AG09319 (cell line): Measurements from ENCODE around the gene C15orf40.

ENCODE experiments used
- DNase-seq: peaks from one replicate; pipeline ENCODE4 v3.0.0-alpha.2; 2010; ENCODE audit warnings: low read depth; ENCODE audit errors: extremely low read depth
- TF ChIP-seq, protein P1 (sequence below): IDR thresholded peaks from 2 replicates; pipeline ENCODE4 v1.5.1; 2011; ENCODE audit warnings: low read depth, mild to moderate bottlenecking, inconsistent platforms, low read length, moderate library complexity

The C15orf40 gene

DNA sequence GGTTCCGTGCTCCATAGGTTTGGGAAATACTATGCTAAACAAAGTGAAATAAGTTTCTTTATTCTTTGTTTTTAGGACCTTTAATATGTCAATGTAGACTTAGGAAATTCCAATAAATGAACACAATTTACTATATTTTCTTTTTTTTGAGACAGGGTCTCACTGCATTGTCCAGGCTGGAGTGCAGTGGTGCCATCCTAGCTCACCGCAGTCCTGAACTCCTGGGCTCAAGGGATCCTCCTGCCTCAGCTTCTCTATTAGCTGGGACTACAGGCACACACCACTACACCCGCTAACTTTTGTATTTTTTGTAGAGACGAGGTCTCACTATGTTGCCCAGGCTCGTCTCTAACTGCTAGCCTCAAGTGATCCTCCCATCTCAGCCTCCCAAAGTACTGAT is 46.5 kb downstream of the C15orf40 start:
- TF ChIP-seq, protein P1, sequence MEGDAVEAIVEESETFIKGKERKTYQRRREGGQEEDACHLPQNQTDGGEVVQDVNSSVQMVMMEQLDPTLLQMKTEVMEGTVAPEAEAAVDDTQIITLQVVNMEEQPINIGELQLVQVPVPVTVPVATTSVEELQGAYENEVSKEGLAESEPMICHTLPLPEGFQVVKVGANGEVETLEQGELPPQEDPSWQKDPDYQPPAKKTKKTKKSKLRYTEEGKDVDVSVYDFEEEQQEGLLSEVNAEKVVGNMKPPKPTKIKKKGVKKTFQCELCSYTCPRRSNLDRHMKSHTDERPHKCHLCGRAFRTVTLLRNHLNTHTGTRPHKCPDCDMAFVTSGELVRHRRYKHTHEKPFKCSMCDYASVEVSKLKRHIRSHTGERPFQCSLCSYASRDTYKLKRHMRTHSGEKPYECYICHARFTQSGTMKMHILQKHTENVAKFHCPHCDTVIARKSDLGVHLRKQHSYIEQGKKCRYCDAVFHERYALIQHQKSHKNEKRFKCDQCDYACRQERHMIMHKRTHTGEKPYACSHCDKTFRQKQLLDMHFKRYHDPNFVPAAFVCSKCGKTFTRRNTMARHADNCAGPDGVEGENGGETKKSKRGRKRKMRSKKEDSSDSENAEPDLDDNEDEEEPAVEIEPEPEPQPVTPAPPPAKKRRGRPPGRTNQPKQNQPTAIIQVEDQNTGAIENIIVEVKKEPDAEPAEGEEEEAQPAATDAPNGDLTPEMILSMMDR, result no peak
- no peak for DNase-seq

DNA sequence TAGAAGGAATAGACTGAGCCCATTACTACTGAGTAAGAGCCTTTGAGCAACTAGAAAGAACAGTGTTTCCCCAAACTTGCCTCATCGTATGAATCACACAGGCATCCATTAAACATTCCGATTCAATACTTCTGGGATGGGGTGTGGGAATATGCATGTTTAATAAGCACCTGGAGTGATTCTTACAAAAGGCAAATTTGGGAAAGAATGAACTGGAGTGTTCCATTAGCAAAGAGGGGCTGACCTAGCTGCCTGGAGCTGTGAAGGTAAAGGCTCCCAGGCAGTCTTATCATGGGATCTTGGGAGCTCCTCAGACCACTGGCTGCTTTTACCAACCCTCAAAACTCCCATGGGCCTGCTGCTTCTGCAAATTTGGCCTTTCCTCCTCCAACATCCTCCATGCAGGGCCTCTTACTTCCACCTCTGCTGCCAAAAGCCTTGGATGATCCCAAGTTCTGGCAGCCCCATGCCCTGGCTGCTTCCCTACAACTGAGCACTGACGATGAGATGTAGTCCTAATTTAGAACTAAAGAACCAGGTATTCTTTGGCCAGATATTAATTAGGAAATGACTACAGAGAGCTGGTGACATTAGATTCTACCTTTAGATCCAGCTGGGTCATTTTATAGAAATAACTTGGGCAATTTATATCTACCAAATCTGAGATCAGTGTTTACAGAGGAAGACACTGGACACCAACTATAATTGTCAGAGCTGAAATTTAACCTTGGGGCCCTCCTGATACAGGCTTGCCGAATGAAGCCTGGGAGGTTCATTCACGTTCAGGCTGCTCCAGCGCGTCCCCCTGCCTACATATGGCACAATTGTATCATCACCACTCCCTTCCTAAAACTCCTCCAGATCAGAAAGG is 47.7 kb downstream of the C15orf40 start:
- TF ChIP-seq, protein P1, result no peak
- DNase-seq, result no peak

DNA sequence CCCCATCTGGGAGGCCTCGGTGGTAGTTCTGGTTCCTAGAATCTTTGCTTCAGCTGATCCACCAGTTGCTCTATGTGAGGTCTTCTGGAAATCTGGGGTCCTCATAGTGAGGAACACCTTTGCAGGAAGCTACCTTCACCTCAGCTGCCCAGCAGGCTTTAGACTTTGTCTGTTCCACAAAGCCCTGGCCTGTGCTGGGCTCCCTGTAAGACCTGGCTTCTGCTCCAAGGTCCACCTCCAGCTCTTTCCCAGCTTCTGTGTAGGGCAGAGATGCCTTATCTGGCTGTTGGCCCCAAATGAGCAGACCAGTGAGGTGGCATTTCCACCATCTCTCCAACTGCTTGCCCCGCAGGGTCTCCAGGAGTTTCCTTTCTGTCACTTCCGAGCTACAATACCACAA is 50.7 kb downstream of the C15orf40 start:
- TF ChIP-seq, protein P1, result no peak
- no peak for DNase-seq

DNA sequence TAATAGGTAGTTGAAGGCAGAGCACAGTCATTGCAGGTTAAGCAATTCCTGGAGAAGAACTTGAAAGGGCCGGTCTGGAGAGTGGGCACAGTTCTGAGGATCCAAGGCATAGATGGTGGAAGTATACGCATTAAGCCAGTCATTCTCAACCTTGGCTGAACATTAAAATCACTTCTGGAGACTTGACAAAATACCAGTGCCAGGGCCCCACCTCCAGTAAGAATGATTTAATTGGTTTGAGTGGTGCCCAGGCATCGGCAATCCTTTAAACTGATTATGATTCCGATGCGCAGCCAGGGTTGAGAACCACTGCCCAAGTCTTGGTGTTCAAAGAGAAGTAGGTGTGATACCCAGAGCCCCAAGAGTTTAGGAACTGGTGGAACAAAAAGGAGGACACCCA is 52.0 kb downstream of the C15orf40 start:
- no peak for DNase-seq
- TF ChIP-seq, protein P1, result no peak

DNA sequence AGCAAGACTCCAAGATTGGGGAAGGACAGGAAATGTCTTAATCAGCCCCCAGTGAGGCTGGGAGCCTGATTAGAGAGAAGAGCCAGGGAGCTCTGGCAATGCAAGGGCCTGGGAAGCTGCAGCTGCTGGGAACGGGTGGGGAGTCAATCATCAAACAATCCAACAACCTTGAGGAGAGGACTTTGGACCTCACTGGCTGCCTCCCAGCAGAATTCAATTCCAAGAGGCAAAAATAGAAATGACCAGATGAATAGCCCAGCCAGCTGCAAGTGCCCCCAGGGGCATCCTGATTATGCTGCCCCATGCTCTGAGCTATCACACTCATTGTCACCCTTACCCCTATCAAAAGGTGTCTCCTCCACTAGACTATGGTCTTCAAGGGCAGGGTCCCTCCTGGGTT is 52.8 kb downstream of the C15orf40 start:
- TF ChIP-seq, protein P1, result no peak
- no peak for DNase-seq

DNA sequence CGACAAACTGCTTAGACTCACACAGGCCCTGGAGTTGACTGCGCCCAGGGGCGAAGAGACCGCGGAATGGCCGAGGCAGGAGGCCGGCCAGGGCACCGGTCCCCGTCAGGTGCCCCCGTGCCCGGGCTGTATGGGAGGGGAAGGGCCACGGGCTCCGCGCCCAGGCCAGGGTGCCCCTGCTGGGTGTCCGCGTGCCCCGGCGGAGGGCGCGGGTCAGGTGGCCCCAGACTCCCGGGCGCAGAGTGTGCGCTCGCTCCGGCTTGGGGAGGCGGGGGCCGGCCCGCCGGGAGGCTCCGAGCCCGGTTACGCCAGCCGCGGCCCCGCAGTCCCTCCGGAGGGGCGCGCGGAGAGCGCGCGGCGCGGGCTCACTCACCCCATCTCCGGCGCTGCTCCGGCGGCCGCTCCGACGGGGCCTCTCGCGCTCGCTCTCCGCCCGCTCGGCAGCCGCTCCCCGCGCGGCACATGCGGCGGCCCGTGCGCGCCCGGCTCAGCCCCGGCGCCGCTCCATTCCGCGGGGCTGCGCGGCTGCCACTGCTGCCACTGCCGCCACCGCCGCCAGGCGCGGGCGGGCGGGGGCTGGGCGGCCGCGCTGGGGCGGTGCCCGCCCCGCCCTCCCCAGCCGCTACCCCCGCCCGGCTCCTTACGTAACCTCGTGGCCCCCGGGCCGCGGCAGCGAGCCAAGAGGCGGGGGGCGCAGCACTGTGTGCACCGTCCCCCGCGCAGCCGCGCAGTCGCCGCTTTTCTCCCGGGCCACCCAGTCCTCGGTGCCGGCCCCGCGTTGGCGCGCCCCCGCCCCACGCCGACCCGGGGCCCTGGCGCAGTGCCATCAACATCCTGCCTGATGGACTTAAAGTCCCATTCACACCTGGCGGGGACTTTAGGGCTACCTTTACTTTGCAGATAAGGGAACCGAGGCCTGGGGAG is 59.0 kb downstream of the C15orf40 start, which contains the start of gene HOMER2:
HOMER2 (minus strand) TSS at position 563 of the 924 bp plus-strand sequence; CDS start at position 378, 185 bp downstream.
- no peak for DNase-seq

More for the DNA sequence above, 59.0 kb downstream of the C15orf40 start, which contains the start of gene HOMER2:
- TF ChIP-seq, protein P1, result no peak
